GM12872 (cell line): Measurements from ENCODE around the gene MAGEH1.
A peak's percentile ranks its signal among the peaks of the same experiment; 100 is the strongest.

Experiments
- CTCF ChIP-seq: IDR thresholded peaks from 3 replicates; pipeline ENCODE4 v1.5.1; 2011; ENCODE audit warnings: low read depth, mild to moderate bottlenecking, low read length, moderate library complexity; ENCODE audit not compliant: insufficient read depth

Gene MAGEH1, protein sequence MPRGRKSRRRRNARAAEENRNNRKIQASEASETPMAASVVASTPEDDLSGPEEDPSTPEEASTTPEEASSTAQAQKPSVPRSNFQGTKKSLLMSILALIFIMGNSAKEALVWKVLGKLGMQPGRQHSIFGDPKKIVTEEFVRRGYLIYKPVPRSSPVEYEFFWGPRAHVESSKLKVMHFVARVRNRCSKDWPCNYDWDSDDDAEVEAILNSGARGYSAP

GRCh38 chrX:55451990-55452832 lies at the start of gene MAGEH1:
TSS of gene MAGEH1 (plus strand) at chrX:55452127. CDS start at chrX:55452375, 248 bp downstream.
- no peak for TF ChIP-seq CTCF

- TF ChIP-seq CTCF = peak; percentile 19; the same call in 1 of the 3 replicates
Observed at GRCh38 chrX:55427079-55427478, 24.8 kb upstream of the MAGEH1 start.

DNA sequence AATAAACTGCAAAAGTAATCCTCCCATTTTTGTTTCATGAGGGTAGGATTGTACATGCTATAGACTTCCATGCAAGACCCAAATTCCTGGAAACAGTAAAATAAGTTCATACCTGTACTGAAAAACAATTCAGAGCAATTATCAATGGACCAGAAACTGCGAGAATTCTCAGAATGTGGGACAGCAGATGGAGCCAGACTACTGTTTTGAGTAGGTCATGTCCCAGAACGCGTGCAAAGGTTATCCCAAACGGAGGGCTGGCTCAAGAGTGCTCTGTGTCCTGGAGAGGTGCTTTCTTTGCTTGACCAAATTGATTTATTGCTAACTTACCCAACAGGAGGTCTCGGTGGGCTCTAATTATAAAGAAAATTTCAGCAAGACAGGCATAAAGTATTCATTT lies 1.7 kb upstream of the MAGEH1 start:
- TF ChIP-seq CTCF = no peak

- TF ChIP-seq CTCF = no peak
Observed at GRCh38 chrX:55451141-55451540, 786 bp upstream of the MAGEH1 start.

- TF ChIP-seq CTCF = no peak
Observed at GRCh38 chrX:55451626-55451989, 319 bp upstream of the MAGEH1 start.

DNA sequence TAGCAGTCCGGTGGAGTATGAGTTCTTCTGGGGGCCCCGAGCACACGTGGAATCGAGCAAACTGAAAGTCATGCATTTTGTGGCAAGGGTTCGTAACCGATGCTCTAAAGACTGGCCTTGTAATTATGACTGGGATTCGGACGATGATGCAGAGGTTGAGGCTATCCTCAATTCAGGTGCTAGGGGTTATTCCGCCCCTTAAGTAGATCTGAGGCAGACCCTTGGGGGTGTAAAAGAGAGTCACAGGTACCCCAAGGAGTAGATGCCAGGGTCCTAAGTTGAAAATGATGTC lies 852 bp downstream of the MAGEH1 start:
- TF ChIP-seq CTCF = no peak

DNA sequence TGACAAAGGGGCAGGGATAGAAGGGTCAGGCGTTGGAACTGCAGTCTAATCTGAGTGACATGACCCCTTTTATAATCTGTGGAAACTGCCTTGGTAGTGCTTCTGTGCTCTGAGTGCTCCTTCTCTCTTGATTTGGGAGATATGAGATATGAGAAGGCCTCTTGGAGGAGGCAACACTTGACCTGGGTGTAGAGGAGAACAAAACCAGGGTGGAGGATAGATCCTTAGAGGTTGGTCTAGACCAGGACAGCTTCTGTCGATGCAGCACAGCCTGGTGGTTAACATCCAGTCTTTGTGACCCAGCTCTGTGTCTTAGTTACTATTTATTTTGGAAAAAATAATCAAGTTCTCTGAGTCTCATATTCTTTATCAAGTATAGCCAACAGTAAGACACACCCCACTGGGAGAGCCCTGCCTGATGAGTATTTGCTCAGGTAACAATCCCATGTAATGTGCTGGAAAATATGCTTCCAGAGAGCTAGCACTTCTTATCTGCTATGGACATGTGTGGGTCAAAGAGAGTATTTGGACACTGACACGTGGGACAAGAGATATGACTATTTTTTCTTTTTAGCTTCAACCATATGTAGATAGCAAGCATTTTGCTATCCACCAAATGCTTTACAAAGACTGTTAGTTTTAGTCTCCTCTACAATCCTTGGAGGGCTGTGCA lies 28.6 kb downstream of the MAGEH1 start:
- no peak for TF ChIP-seq CTCF
